ENCODE results near the gene SGTB. TPM values are rescaled to one million over a fixed set of nuclear protein-coding genes. Genes with fewer than 3 reads are reported as not detected.

The SGTB gene
- total and polyA plus RNA-seq, 2 donors (not counting 1 experiment from before 2014, with no cell fraction given): 1.8 to 5.5 TPM

DNA sequence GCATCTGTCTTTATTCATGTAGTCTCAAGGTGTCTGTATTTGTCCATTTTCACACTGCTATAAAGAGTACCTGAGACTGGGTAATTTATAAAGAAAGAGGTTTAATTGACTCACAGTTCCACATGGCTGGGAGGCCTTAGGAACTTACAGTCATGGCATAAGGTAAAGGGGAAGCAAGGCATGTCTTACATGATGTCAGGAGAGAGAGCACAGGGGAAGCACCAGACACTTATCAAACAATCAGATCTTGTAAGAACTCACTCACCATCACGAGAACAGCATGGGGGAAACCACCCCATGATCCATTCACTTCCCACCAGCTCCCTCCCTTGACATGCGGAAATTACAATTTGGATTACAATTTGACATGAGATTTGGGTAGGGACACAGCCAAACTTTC lies 44.3 kb upstream of the SGTB start:
- Mint-ChIP-seq H3K4me1 (no peaks in the 10 kb centered on the region), H3K27ac (no peak overlapping the region), H3K27me3 (no peaks in the 10 kb centered on the region), H3K9me3 (ENCODE audit: insufficient read depth) (no peaks in the 10 kb centered on the region), H3K4me3 (no peak overlapping the region)
- Histone ChIP-seq H2AFZ (ENCODE audit: insufficient read depth, low read depth, low read length, poor library complexity, severe bottlenecking) (no peak overlapping the region), H3K4me3 (ENCODE audit: control extremely low read depth in 1 of 5, extremely low read depth in 1 of 5, insufficient read depth in 1 of 5, low read depth in 2 of 5, low read length in 4 of 5) (no peak overlapping the region), H3K4me2 (replicated peaks; ENCODE audit: low read depth, low read length, poor library complexity, severe bottlenecking) (no peak overlapping the region), H3K27ac (ENCODE audit: low read length in 2 of 2) (no peak overlapping the region), H3K9ac (ENCODE audit: low read length) (no peak overlapping the region), H3K79me2 (ENCODE audit: control insufficient read depth, insufficient read depth, low read length) (no peaks in the 10 kb centered on the region), H3K27me3 (replicated peaks in 1 of 4; ENCODE audit: control extremely low read depth in 1 of 4, control insufficient read depth in 3 of 4, insufficient read depth in 4 of 4, low read length in 3 of 4) (no peaks in the 10 kb centered on the region), H3K4me1 (ENCODE audit: control insufficient read depth in 2 of 2, insufficient read depth in 2 of 2, low read length in 2 of 2) (no peaks in the 10 kb centered on the region), H4K20me1 (ENCODE audit: control insufficient read depth, insufficient read depth, low read length, poor library complexity, severe bottlenecking) (no peaks in the 10 kb centered on the region), H3K36me3 (replicated peaks in 1 of 2; ENCODE audit: control extremely low read depth in 1 of 2, control insufficient read depth in 1 of 2, extremely low read depth in 1 of 2, insufficient read depth in 2 of 2, low read length in 1 of 2) (peaks cover 0 to 1% of the 10 kb centered on the region in 2 experiments), H3K9me3 (ENCODE audit: control extremely low read depth in 1 of 3, control insufficient read depth in 2 of 3, insufficient read depth in 1 of 3, low read length in 2 of 3) (peaks cover 0 to 7% (median 0%) of the 10 kb centered on the region in 3 donors)
- no peak for TF ChIP-seq EZH2 (IDR thresholded peaks at IDR 0.05; ENCODE audit: borderline replicate concordance, insufficient read depth, low read depth, low read length, poor library complexity, severe bottlenecking)
- TF ChIP-seq CTCF (IDR thresholded peaks at IDR 0.05): no peak
- intact Hi-C loops (cut with micrococcal nuclease): no loop called here
- CTCF ChIA-PET: no interaction called here
- ATAC-seq (ENCODE audit: low read depth) (no peak), DNase-seq (no peak)
- POLR2A ChIA-PET: no interaction called here
- 56% methylated on average over 1 of the region's 2 CpGs for WGBS (ENCODE audit: insufficient coverage)

DNA sequence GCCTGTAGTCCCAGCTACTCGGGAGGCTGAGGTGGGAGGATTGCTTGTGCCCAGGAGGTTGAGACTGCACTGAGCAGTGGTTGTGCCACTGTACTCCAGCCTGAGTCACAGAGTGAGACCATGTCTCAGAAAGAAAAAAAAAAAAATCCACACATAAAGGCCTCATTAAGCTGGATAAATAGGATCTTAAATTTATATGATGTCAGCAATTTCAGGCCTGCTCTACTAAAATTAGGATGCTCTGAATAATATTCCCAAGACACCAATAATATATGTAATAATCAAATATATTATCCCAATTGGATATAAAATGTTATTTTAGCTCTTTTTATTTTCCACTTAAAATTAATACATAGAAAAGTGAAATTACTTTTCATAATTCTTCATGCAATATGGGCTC lies 43.7 kb upstream of the SGTB start:
- Histone ChIP-seq H3K36me3 (replicated peaks in 1 of 2; ENCODE audit: control extremely low read depth in 1 of 2, control insufficient read depth in 1 of 2, extremely low read depth in 1 of 2, insufficient read depth in 2 of 2, low read length in 1 of 2) (peaks cover 0 to 1% of the 10 kb centered on the region in 2 experiments), H3K27ac (ENCODE audit: low read length in 2 of 2) (no peak overlapping the region), H3K4me3 (ENCODE audit: control extremely low read depth in 1 of 5, extremely low read depth in 1 of 5, insufficient read depth in 1 of 5, low read depth in 2 of 5, low read length in 4 of 5) (no peak overlapping the region), H2AFZ (ENCODE audit: insufficient read depth, low read depth, low read length, poor library complexity, severe bottlenecking) (no peak overlapping the region), H4K20me1 (ENCODE audit: control insufficient read depth, insufficient read depth, low read length, poor library complexity, severe bottlenecking) (no peaks in the 10 kb centered on the region), H3K4me1 (ENCODE audit: control insufficient read depth in 2 of 2, insufficient read depth in 2 of 2, low read length in 2 of 2) (no peaks in the 10 kb centered on the region), H3K4me2 (replicated peaks; ENCODE audit: low read depth, low read length, poor library complexity, severe bottlenecking) (no peak overlapping the region), H3K9ac (ENCODE audit: low read length) (no peak overlapping the region), H3K9me3 (ENCODE audit: control extremely low read depth in 1 of 3, control insufficient read depth in 2 of 3, insufficient read depth in 1 of 3, low read length in 2 of 3) (peaks cover 0 to 7% (median 0%) of the 10 kb centered on the region in 3 donors), H3K79me2 (ENCODE audit: control insufficient read depth, insufficient read depth, low read length) (no peaks in the 10 kb centered on the region), H3K27me3 (replicated peaks in 1 of 4; ENCODE audit: control extremely low read depth in 1 of 4, control insufficient read depth in 3 of 4, insufficient read depth in 4 of 4, low read length in 3 of 4) (no peaks in the 10 kb centered on the region)
- peaks cover 1% of the 10 kb centered on the region for H3K4me1 Mint-ChIP-seq
- CTCF ChIA-PET: no interaction called here
- TF ChIP-seq EZH2 (IDR thresholded peaks at IDR 0.05; ENCODE audit: borderline replicate concordance, insufficient read depth, low read depth, low read length, poor library complexity, severe bottlenecking): no peak
- no peak for TF ChIP-seq CTCF (IDR thresholded peaks at IDR 0.05)
- H3K4me3 Mint-ChIP-seq: no peak overlapping the region
- POLR2A ChIA-PET: no interaction called here
- DNase-seq (no peak), ATAC-seq (ENCODE audit: low read depth) (no peak)
- H3K9me3 Mint-ChIP-seq (ENCODE audit: insufficient read depth): no peaks in the 10 kb centered on the region
- H3K27ac Mint-ChIP-seq: no peak overlapping the region
- WGBS (ENCODE audit: insufficient coverage): no CpG with 5 or more reads among the region's 1 CpG
- H3K27me3 Mint-ChIP-seq: no peaks in the 10 kb centered on the region
- intact Hi-C loops (cut with micrococcal nuclease): no loop called here
